ES-I3 (cell line): Measurements from ENCODE around the gene NRP2.

Source experiments
- H3K36me3 ChIP-seq: 2 replicates; pipeline ENCODE4 v1.6.1; 2013; ENCODE audit warnings: mild to moderate bottlenecking, low read length, control low read depth, moderate library complexity; ENCODE audit not compliant: insufficient read depth
- H3K4me1 ChIP-seq: 2 replicates; pipeline ENCODE4 v1.6.1; 2013; ENCODE audit warnings: mild to moderate bottlenecking, control low read depth, low read length; ENCODE audit not compliant: insufficient read depth
- H3K9ac ChIP-seq: 2 replicates; pipeline ENCODE4 v1.6.1; 2013; ENCODE audit warnings: low read depth, mild to moderate bottlenecking, low read length, moderate library complexity
- H3K9me3 ChIP-seq: 2 replicates; pipeline ENCODE4 v1.6.1; 2013; ENCODE audit warnings: mild to moderate bottlenecking, low read length, moderate library complexity; ENCODE audit not compliant: control insufficient read depth, insufficient read depth

The NRP2 gene

DNA sequence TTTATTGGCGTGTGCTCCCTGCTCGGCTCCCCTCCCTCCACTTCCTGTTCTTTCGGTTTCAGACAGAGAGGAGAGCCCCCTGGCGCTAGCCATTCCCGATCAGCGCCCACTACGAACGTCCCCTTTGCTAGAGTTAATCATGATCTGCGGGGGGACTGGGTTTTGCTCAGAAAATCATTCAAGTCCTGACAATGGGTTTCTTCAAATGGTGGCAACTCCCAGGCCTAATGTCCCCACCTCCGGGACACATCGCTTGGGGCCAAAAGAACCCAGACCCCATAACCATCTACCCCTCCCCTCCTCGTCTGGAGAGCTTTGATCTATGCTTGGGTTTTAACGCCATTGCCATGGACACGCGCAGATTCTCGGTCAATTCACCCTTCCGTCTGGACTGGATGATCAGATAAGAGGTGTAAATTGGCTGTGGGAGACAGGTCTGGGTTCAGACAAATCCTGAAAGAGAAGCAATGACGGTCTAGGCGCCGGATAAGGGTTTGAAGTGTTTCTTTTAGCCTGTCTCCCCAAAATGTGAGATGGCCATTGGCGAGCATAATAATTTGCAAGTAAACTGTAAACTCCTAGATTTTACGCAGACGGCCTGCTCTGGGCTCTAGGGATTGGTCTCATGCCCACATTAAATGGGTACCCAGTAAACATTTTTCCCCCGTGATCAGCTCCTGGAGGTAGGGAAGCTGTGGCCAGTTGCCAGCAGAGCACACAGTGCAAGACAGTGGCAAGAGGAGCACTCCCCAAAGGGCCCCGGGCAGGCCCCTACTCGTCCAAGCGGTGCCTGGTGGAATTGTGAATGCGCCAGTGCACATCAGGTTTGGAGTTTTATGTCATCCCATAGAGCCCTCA, 4.7 kb downstream of the NRP2 start:
- peaks cover 22% of the 10 kb centered on the region for H3K4me1 ChIP-seq
- peak overlapping the region; percentile 66 for H3K9ac ChIP-seq
- no peaks in the 10 kb centered on the region for H3K36me3 ChIP-seq
- no peaks in the 10 kb centered on the region for H3K9me3 ChIP-seq

DNA sequence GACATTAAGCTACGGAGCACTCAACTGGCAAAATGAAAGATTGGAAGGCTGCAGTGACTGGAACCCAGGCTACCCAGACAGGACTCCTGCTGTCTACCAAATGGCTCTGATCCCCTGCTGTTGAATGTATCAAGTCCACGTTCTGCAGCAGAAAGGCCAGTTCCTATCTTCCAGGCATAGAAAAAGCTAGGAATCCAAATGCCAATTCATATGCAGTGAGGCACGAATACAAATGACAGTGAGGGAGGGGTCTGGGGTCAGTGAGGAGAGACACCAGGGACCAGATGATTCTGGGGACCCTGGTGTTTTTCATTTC, 5.3 kb downstream of the NRP2 start:
- Histone ChIP-seq H3K36me3 (no peaks in the 10 kb centered on the region), H3K4me1 (peaks cover 22% of the 10 kb centered on the region), H3K9me3 (no peaks in the 10 kb centered on the region), H3K9ac (no peak overlapping the region)

DNA sequence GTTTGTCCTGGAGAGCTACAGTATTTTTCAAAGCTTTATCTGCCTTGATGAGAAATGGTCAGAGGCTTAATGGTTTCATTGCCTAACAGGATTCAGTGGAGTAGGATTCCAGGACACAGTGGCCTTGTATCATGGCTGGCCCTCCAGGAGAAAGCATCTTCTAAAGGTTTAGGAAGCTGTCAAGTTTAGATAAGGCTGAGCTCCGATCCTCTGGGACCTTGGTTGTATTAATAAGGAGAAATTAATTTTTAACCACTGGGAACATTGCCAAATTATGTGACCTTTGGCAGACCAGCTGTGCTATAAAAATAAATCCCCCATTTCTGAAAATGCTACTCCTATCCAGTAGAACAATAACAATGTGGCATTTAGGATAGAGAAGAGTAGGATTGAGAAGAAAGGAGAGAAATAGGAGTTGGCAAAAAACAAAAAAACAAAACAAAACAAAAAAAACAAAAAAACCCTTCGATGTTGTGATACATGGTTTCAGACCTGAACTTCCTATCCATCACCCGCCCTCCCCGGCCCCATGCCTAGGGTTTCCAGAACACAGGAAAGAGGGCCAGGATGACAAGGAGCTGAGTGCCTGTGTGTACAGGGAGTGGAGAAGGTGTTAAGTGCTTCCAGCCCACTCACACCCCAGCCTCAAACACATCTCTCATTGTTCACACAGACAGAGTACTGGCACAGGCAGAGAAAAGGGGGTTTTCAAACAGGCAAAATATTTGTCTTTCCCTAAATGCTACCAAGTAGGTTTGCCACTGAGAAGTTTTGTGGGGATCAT, 6.3 kb downstream of the NRP2 start:
- no peaks in the 10 kb centered on the region for H3K9me3 ChIP-seq
- H3K36me3 ChIP-seq = no peaks in the 10 kb centered on the region
- H3K9ac ChIP-seq = no peak overlapping the region
- H3K4me1 ChIP-seq = peaks cover 24% of the 10 kb centered on the region

DNA sequence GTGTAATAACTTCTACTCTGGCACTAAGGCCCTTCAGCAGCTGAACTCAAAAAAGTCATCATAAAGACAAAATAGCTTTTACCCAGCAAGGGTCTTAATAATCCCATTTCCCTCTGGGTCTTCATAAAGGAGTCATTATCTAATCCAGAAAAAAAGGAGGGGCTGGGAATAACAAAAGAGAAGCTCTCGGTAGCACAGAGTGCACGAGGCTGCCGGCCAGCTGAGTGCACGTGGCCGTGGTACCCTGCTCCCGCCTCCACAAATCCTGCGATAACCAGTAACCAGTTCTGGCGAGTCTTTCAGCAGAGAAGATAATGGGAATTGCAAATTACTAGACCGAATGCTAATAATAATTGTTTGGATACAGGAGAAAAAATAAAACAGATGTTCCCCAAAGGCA, 7.5 kb downstream of the NRP2 start:
- Histone ChIP-seq H3K4me1 (peaks cover 35% of the 10 kb centered on the region), H3K9ac (no peak overlapping the region), H3K36me3 (no peaks in the 10 kb centered on the region), H3K9me3 (no peaks in the 10 kb centered on the region)

DNA sequence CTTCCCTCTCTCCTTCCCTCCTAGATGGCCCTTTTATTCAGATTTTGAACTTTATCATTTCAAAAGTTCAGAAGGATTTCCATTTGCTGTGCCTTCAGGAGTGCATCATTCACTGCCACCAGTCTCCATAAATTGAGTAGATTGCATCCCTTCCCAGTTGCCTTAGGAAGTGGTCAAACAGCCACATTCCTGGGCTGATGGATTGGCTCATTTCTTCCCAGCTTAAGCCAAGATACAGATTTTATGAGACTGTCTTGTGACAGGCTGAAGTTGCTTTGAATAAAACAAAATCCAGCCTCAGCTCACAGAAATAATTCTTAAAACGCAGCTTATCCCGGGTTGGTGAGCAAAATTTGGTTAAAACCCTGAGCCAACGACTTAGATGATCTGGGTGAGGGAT, 9.8 kb downstream of the NRP2 start:
- no peaks in the 10 kb centered on the region for H3K36me3 ChIP-seq
- no peaks in the 10 kb centered on the region for H3K9me3 ChIP-seq
- H3K9ac ChIP-seq = no peak overlapping the region
- H3K4me1 ChIP-seq = peaks cover 53% of the 10 kb centered on the region

DNA sequence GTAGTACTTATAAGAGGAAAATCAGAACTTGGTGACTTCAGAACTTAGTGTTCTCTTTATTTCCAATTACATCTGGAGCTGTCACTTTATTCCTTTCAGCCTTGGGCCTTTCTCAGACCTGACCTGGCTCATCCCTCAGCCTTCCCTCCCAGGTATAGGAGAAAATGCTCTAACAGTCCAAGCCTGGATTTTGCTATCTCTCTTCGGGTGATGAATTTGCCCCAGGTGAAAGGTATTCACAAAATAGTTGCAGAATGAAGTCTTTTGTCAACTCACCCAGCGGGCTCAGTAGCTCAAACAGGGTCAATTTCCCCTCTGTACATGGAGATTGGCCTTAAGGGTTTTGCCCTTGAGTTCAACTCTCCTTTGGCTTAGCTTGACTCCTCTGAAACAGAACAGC, 12.0 kb downstream of the NRP2 start:
- H3K9me3 ChIP-seq = no peaks in the 10 kb centered on the region
- peaks cover 58% of the 10 kb centered on the region for H3K4me1 ChIP-seq
- no peak overlapping the region for H3K9ac ChIP-seq
- H3K36me3 ChIP-seq = no peaks in the 10 kb centered on the region; the same call in 1 of the 2 replicates

DNA sequence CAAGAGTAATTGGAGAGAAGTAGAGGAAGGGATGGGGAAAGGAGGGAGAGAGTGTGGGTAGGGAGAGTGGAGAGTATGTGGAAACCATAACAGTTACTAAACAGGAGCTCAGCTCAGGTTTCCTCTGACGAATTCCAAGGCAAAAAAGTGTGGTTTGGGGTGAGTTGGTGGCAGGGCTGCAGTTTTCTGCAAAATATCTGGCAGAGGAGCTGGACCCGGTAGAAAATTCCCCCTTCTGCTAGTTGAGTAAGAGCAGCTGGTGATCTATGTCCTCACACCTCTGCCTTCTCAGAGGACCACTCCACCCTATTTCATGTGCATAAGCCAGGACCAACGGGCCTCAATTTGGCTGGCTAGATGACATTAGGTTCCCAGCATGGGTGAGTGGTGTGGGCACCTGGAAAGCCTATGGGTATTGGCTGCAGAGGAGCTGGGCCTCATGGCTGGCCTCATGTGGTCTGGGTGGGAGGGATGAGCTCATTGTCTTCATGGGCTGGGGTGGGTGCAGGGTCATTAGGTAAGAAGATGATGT, 13.2 kb downstream of the NRP2 start:
- H3K9ac ChIP-seq = no peak overlapping the region
- no peaks in the 10 kb centered on the region; the same call in 1 of the 2 replicates for H3K36me3 ChIP-seq
- peaks cover 67% of the 10 kb centered on the region for H3K4me1 ChIP-seq

DNA sequence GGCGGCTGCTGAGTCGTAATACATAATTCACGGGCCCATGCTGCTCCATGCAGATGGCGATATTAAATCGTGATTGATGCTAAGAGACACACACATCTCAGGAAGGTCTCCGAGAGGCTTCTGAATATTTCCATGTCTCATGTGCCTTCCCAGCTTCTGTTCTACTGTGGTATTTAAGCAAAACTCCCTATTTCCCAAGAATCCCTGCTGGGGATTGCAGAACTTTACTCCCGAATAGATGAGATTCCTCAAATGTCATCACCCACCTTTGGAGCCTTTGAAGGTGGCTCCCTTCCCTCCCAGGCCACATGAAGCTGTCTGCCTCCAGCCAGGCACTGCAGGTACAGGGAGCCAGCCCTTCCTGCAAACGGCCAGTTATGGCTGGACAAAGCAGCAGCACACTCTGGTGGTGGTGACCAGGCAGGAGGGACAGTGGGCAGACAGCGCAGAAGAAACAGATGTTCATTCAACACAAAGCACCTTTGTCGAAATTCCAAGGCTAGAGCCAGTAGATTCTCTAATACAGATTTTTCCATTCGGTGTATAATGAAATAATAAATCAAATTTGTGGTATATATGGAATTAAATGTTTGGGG, 14.1 kb downstream of the NRP2 start:
- H3K9ac ChIP-seq = no peak overlapping the region
- H3K4me1 ChIP-seq = peaks cover 73% of the 10 kb centered on the region

More for the DNA sequence above, 13.2 kb downstream of the NRP2 start:
- no peaks in the 10 kb centered on the region for H3K9me3 ChIP-seq

DNA sequence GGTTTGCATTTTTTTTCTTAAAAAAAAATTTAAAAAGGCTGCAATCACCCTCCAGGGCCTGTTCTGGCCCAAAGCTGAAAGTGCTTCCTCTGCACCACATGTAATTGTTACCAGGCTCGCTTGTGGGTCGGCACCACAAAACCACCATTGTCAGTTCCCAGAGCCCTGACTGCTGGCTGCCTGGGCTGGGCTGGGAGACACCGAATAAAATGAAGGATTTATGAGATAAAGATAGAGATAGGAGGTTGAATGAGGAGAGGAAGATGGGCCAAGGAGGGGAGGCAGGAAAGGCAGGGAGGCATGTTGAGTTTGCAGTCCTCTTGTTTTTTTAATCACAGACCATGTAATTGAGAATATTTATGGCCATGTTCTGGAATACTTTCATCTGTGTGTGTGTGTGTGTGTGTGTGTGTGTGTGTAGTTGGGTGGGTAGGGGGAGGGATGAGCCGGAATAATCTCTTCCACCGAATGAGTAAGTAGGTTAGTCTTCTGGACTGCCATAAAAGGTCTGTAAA, 14.7 kb downstream of the NRP2 start:
- H3K9me3 ChIP-seq = no peaks in the 10 kb centered on the region
- peaks cover 73% of the 10 kb centered on the region for H3K4me1 ChIP-seq
- no peaks in the 10 kb centered on the region; the same call in 1 of the 2 replicates for H3K36me3 ChIP-seq
- no peak overlapping the region for H3K9ac ChIP-seq

More for the DNA sequence above, 14.1 kb downstream of the NRP2 start:
- H3K9me3 ChIP-seq = no peaks in the 10 kb centered on the region
- H3K36me3 ChIP-seq = no peaks in the 10 kb centered on the region; the same call in 1 of the 2 replicates

DNA sequence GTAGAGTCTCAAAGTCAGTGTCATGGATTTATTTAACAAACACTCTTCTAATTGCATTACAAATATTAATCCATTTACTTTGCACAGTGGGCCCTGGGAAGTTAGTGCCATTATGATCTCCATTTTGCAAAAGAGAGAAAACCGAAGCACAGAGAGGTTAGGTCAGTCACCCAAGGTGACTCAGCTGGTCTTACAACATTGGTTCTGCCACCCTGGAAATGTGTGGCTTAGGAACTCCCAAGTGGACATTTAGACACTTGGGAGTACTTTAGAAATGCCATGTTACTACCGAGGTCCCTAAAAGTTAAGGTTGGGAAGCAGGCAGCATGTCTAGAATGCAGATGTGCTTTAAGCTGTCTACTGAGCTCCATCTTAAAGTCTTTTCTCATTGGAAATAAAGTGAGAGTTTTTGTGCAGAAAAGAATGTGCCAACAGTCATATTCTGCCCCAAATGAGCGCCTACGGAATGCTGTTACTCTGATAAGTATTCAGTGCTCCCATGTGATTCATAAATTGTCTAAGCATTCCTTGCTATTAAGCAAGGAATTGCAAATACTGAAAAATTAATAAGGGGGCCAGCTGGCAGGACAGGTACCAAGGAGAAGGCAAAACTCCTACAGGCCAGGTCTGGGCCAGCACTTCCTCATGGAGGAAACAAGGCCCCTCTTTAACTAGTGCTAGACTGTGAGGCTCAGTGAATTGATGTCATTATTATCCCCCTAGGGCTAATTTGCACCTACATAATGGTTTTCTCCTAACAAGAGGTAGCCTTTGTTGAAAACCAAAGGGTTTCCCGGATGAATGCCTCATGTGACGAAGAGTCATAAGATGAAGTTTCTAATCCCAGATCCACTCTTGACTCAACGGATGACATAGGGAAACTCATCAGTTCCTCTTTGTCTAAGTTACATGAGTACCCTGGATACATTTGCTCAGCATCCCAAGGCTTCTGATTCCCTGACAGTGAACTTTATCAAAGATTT, 16.3 kb downstream of the NRP2 start:
- H3K9me3 ChIP-seq = no peaks in the 10 kb centered on the region
- peaks cover 82% of the 10 kb centered on the region for H3K4me1 ChIP-seq
- no peak overlapping the region for H3K9ac ChIP-seq
- H3K36me3 ChIP-seq = no peaks in the 10 kb centered on the region; the same call in 1 of the 2 replicates

DNA sequence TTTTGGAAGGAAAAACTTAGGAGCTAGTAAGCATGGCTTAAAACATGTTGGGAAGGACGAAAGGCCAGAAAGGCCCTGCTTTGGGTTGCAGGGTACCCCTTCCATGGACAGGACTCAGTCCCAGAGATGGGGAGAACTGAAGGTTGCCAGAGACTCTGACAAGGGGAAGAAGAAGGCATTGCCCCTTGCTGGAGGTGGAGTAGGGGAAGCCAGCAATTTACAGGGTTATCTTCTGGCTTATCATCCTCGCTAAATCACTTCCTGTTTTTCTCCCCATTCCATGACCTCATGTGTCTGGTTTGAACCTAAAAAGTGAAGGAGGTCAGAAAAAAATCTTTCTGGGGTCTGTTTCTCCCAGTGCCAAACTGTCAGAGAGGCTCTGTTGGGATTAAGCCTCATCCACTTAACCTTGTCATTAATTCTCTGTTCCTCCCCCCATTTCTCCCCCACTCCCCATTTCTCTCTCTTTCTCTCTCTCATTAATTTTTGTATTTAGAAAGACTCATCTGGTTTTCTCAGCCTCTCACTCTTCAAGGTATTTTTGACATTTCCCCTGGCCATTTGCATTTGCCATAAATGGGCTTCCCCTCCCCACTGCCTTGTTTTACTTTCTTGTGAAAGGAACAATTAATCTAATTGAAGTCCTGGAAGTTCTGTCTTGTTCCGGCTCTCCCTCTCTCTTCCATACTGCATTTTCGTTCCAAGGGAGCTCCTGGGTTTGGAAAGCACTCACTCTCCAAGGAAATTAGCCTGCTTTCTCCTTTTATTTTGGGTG, 17.4 kb downstream of the NRP2 start:
- H3K9me3 ChIP-seq = no peaks in the 10 kb centered on the region
- H3K36me3 ChIP-seq = no peaks in the 10 kb centered on the region; the same call in 1 of the 2 replicates
- H3K4me1 ChIP-seq = peaks cover 78% of the 10 kb centered on the region
- no peak overlapping the region for H3K9ac ChIP-seq

DNA sequence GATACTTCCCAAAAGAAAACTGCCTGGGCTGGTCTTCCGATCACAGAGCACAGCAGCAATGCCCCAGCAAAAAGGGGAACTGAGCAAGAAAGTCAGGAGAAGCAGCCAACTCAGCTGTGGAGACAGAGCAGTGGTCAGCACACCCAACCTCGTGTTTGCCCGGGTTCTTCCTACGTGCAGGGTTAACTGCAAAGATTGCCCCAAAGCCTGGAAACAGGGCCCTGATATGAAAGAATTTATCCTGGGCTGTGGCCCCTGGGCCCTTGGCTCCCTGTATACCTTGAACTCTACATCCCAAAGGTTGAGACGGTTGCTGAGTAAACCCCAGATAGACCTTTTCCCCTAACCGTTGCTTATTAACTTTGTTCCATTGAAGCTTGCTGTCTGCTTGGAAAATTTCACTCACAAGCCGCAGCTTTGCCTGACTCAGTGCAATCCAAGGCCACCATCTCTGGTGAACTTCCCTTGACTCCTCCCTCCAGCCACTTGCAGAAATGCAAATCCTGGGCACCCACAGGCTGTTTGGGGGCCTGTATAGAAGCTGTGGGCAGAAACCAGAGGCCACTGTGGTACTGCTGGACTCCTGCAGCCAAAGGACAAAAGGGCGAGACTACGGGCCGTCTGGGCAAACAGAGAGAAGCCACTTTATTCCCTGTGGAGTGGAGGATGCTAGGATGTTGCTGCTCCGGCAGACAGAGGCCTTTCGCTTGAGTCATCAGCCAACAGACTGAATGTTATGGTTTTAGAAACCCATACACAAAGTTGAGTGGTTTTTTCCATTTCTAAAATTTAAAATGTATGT, 18.2 kb downstream of the NRP2 start:
- Histone ChIP-seq H3K9me3 (no peaks in the 10 kb centered on the region), H3K9ac (no peak overlapping the region), H3K4me1 (peaks cover 71% of the 10 kb centered on the region), H3K36me3 (no peaks in the 10 kb centered on the region; the same call in 1 of the 2 replicates)
